H1 (cell line): ENCODE results near the gene TJP3. TPM values are rescaled to one million over a fixed set of nuclear protein-coding genes. Genes with fewer than 3 reads are reported as not detected.

ENCODE experiments used
- CBX5 ChIP-seq: fragments of 300-800, 300-1000 bp; sonication (generic); IDR thresholded peaks from 2 replicates; pipeline ENCODE4 v1.7.1; 2016; ENCODE audit warnings: antibody characterized with exemption, low read length, low read depth
- KDM1A ChIP-seq: fragments of 200-600, 300-600 bp; sonication (generic); IDR thresholded peaks from 2 replicates; pipeline ENCODE4 v1.7.1; 2016; ENCODE audit warnings: mild to moderate bottlenecking, low read length, borderline replicate concordance
- MAFK ChIP-seq: IDR thresholded peaks from 2 replicates; pipeline ENCODE4 v1.6.1; 2012; ENCODE audit warnings: low read depth, mild to moderate bottlenecking, improper control_type of control experiment, low read length
- NRF1 ChIP-seq: IDR thresholded peaks from 2 replicates; pipeline ENCODE4 v1.6.1; 2011; ENCODE audit warnings: mild to moderate bottlenecking, low read depth, low read length, improper control_type of control experiment
- TAF1 ChIP-seq: IDR thresholded peaks from 2 replicates; pipeline ENCODE4 v1.6.1; 2011; ENCODE audit warnings: mild to moderate bottlenecking, low read depth, low read length
- polyA plus RNA-seq, 7 experiments: library from polyadenylated mRNA; depleted of rRNA in 3 of 7; stranded (reverse) in 5 of 7; unstranded in 2 of 7; fragments of >200 nt in 5 of 7; fragments of 200-250 nt in 2 of 7; gene quantifications; 1 replicate in 5 of 7; 2 replicates in 1 of 7; 4 replicates in 1 of 7; pipeline versions ENCODE4 v1.2.1 to v1.2.3, GENCODE V29; 2011 to 2013; ENCODE audit warnings: missing spikeins in 2 of 7, mixed read lengths in 2 of 7
- total RNA-seq: library from RNA; stranded (reverse); fragmentation: NEBNext Ultra II Directional; extraction: Animal tissue kit (Norgen Biotek cat#: 25700); gene quantifications from 2 replicates; pipeline ENCODE4 v1.2.1, GENCODE V29; 2021
- TF ChIP-seq, protein P1 (sequence below): fragments of 300-600 bp; sonication (generic); IDR thresholded peaks from 2 replicates; pipeline ENCODE4 v1.7.1; 2012; ENCODE audit warnings: low read length, moderate library complexity, mild to moderate bottlenecking, inconsistent platforms; ENCODE audit not compliant: insufficient replicate concordance
- TF ChIP-seq, protein P2 (sequence below): IDR thresholded peaks from 2 replicates; pipeline ENCODE4 v1.6.1; 2011; ENCODE audit warnings: low read depth, mild to moderate bottlenecking, low read length; ENCODE audit not compliant: insufficient read depth
- TF ChIP-seq, protein P3 (sequence below): IDR thresholded peaks from 2 replicates; pipeline ENCODE4 v1.6.1; 2011; ENCODE audit warnings: low read length, improper control_type of control experiment

Gene TJP3
- total and polyA plus RNA-seq, 2 of the 8 experiments (the other 6 are each of a cell fraction or from before 2014, with no cell fraction given) = 17.1 to 26.1 TPM

DNA sequence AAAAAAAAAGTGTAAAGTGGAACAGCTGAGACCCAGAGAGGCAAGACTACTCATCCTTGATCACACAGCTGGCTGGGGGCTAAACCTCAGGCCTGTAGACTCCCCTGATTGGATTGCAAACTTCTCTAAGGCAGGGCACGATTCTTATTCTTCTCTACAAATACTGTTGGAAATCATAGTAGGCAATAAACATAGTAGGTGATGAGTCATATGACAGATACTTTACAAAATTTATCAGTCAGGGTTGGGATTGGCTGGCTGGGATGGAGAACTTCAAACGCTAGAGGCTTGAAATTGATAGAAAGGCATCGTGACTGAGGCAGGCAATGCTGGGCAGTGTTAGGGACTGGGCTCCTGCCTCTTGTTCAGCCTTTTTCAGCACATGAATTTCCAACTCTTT lies 83.9 kb downstream of the TJP3 start (continued):
- TF ChIP-seq, protein P1, sequence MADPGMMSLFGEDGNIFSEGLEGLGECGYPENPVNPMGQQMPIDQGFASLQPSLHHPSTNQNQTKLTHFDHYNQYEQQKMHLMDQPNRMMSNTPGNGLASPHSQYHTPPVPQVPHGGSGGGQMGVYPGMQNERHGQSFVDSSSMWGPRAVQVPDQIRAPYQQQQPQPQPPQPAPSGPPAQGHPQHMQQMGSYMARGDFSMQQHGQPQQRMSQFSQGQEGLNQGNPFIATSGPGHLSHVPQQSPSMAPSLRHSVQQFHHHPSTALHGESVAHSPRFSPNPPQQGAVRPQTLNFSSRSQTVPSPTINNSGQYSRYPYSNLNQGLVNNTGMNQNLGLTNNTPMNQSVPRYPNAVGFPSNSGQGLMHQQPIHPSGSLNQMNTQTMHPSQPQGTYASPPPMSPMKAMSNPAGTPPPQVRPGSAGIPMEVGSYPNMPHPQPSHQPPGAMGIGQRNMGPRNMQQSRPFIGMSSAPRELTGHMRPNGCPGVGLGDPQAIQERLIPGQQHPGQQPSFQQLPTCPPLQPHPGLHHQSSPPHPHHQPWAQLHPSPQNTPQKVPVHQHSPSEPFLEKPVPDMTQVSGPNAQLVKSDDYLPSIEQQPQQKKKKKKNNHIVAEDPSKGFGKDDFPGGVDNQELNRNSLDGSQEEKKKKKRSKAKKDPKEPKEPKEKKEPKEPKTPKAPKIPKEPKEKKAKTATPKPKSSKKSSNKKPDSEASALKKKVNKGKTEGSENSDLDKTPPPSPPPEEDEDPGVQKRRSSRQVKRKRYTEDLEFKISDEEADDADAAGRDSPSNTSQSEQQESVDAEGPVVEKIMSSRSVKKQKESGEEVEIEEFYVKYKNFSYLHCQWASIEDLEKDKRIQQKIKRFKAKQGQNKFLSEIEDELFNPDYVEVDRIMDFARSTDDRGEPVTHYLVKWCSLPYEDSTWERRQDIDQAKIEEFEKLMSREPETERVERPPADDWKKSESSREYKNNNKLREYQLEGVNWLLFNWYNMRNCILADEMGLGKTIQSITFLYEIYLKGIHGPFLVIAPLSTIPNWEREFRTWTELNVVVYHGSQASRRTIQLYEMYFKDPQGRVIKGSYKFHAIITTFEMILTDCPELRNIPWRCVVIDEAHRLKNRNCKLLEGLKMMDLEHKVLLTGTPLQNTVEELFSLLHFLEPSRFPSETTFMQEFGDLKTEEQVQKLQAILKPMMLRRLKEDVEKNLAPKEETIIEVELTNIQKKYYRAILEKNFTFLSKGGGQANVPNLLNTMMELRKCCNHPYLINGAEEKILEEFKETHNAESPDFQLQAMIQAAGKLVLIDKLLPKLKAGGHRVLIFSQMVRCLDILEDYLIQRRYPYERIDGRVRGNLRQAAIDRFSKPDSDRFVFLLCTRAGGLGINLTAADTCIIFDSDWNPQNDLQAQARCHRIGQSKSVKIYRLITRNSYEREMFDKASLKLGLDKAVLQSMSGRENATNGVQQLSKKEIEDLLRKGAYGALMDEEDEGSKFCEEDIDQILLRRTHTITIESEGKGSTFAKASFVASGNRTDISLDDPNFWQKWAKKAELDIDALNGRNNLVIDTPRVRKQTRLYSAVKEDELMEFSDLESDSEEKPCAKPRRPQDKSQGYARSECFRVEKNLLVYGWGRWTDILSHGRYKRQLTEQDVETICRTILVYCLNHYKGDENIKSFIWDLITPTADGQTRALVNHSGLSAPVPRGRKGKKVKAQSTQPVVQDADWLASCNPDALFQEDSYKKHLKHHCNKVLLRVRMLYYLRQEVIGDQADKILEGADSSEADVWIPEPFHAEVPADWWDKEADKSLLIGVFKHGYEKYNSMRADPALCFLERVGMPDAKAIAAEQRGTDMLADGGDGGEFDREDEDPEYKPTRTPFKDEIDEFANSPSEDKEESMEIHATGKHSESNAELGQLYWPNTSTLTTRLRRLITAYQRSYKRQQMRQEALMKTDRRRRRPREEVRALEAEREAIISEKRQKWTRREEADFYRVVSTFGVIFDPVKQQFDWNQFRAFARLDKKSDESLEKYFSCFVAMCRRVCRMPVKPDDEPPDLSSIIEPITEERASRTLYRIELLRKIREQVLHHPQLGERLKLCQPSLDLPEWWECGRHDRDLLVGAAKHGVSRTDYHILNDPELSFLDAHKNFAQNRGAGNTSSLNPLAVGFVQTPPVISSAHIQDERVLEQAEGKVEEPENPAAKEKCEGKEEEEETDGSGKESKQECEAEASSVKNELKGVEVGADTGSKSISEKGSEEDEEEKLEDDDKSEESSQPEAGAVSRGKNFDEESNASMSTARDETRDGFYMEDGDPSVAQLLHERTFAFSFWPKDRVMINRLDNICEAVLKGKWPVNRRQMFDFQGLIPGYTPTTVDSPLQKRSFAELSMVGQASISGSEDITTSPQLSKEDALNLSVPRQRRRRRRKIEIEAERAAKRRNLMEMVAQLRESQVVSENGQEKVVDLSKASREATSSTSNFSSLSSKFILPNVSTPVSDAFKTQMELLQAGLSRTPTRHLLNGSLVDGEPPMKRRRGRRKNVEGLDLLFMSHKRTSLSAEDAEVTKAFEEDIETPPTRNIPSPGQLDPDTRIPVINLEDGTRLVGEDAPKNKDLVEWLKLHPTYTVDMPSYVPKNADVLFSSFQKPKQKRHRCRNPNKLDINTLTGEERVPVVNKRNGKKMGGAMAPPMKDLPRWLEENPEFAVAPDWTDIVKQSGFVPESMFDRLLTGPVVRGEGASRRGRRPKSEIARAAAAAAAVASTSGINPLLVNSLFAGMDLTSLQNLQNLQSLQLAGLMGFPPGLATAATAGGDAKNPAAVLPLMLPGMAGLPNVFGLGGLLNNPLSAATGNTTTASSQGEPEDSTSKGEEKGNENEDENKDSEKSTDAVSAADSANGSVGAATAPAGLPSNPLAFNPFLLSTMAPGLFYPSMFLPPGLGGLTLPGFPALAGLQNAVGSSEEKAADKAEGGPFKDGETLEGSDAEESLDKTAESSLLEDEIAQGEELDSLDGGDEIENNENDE = no peak
- TF ChIP-seq KDM1A (no peak), TAF1 (no peak), CBX5 (no peak), MAFK (no peak), NRF1 (no peak)
- TF ChIP-seq, protein P2, sequence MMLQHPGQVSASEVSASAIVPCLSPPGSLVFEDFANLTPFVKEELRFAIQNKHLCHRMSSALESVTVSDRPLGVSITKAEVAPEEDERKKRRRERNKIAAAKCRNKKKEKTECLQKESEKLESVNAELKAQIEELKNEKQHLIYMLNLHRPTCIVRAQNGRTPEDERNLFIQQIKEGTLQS = no peak
- TF ChIP-seq, protein P3, sequence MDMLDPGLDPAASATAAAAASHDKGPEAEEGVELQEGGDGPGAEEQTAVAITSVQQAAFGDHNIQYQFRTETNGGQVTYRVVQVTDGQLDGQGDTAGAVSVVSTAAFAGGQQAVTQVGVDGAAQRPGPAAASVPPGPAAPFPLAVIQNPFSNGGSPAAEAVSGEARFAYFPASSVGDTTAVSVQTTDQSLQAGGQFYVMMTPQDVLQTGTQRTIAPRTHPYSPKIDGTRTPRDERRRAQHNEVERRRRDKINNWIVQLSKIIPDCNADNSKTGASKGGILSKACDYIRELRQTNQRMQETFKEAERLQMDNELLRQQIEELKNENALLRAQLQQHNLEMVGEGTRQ = no peak
